T1000 (cell line): ENCODE measurements around the gene PET117.
"Not testable (repeated sequence)": the region's sequence is repeated elsewhere in the genome, so short reads cannot be mapped to it uniquely, and the experiment has no call there.

Source experiments
- DNase-seq: peaks from one replicate; lab custom pipeline; 2025; ENCODE audit warnings: mixed read lengths; lab: John Stamatoyannopoulos, UW

The PET117 gene

GRCh38 chr20:18164356-18164755 is 26.7 kb downstream of the PET117 start:
- no peak for DNase-seq

- no peak for DNase-seq
These were observed 27.9 kb downstream of the PET117 start for GRCh38 chr20:18165553-18165952.

- DNase-seq, result no peak
These were observed 28.7 kb downstream of the PET117 start for GRCh38 chr20:18166241-18166881.

- DNase-seq, result no peak
These were observed 29.3 kb downstream of the PET117 start for GRCh38 chr20:18166950-18167349.

GRCh38 chr20:18172379-18172778 is 34.7 kb downstream of the PET117 start:
- DNase-seq, result no peak

GRCh38 chr20:18174906-18175683 is 37.4 kb downstream of the PET117 start:
- DNase-seq, result no peak

- no peak for DNase-seq
These were observed 38.7 kb downstream of the PET117 start for GRCh38 chr20:18176318-18176785.

GRCh38 chr20:18180366-18180765 is 42.7 kb downstream of the PET117 start:
- DNase-seq, result not testable (repeated sequence)

GRCh38 chr20:18180815-18181214 is 43.2 kb downstream of the PET117 start:
- no peak for DNase-seq

GRCh38 chr20:18187020-18187419 is 49.4 kb downstream of the PET117 start:
- no peak for DNase-seq

- no peak for DNase-seq
These were observed 50.8 kb downstream of the PET117 start for GRCh38 chr20:18188434-18188833.

- no peak for DNase-seq
These were observed 52.9 kb downstream of the PET117 start for GRCh38 chr20:18190338-18191233.

GRCh38 chr20:18191306-18191705 is 53.6 kb downstream of the PET117 start:
- no peak for DNase-seq
